Gastrocnemius medialis (tissue), 4 donors: ENCODE measurements around the gene LEFTY1.

Experiments used
- POLR2A ChIP-seq, 2 donors: fragments of 450-650 bp; IDR thresholded peaks; one replicate each; pipeline ENCODE4 v1.6.1; 2017; ENCODE audit warnings: antibody characterized with exemption in 2 of 2, mild to moderate bottlenecking in 2 of 2, moderate library complexity in 2 of 2
- TF ChIP-seq, protein P1 (sequence below), 5 experiments: fragments of 450-650 bp in 3 of 5; fragments of 200-600 bp in 2 of 5; sonication (generic) in 2 of 5; IDR thresholded peaks in 4 of 5; conservative IDR thresholded peaks in 1 of 5; 1 replicate in 4 of 5; 2 replicates in 1 of 5; pipeline ENCODE4 v1.5.1; 2016 to 2019; ENCODE audit warnings: antibody characterized with exemption in 5 of 5, mild to moderate bottlenecking in 3 of 5, moderate library complexity in 3 of 5

DNA sequence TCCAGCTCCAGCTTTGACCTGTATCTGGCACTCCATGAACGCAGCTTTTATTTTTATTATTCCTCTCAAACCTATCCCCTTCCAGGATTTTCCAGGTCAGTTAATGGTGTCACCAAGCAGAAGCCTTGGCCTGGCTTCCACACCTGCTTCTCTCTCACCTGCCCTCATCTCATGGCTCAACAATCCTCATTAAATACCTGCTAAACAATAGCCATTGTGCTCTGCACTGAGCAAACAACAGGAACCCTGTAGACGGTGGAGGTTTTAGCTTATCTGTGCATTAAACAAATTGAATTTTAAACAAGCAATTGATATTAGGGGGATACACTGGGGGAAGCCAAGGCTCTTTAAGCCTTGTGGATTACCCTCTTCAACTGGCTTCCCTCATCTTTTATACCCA is 19.8 kb upstream of the LEFTY1 start:
- TF ChIP-seq, protein P1, sequence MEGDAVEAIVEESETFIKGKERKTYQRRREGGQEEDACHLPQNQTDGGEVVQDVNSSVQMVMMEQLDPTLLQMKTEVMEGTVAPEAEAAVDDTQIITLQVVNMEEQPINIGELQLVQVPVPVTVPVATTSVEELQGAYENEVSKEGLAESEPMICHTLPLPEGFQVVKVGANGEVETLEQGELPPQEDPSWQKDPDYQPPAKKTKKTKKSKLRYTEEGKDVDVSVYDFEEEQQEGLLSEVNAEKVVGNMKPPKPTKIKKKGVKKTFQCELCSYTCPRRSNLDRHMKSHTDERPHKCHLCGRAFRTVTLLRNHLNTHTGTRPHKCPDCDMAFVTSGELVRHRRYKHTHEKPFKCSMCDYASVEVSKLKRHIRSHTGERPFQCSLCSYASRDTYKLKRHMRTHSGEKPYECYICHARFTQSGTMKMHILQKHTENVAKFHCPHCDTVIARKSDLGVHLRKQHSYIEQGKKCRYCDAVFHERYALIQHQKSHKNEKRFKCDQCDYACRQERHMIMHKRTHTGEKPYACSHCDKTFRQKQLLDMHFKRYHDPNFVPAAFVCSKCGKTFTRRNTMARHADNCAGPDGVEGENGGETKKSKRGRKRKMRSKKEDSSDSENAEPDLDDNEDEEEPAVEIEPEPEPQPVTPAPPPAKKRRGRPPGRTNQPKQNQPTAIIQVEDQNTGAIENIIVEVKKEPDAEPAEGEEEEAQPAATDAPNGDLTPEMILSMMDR (IDR thresholded peaks at IDR 0.05 in 4 of 5, conservative IDR thresholded peaks at IDR 0.05 in 1 of 5) = no peak
- TF ChIP-seq POLR2A (IDR thresholded peaks at IDR 0.05) = no peak
